ENCODE results near the gene VSIG10L2. TPM values are rescaled to one million over a fixed set of nuclear protein-coding genes. Genes with fewer than 3 reads are reported as not detected.

VSIG10L2 gene
- total RNA-seq, 1 donor, result not detected

GRCh38 chr11:125950696-125951651 is 5.1 kb downstream of the VSIG10L2 start:
- TF ChIP-seq, protein P1, sequence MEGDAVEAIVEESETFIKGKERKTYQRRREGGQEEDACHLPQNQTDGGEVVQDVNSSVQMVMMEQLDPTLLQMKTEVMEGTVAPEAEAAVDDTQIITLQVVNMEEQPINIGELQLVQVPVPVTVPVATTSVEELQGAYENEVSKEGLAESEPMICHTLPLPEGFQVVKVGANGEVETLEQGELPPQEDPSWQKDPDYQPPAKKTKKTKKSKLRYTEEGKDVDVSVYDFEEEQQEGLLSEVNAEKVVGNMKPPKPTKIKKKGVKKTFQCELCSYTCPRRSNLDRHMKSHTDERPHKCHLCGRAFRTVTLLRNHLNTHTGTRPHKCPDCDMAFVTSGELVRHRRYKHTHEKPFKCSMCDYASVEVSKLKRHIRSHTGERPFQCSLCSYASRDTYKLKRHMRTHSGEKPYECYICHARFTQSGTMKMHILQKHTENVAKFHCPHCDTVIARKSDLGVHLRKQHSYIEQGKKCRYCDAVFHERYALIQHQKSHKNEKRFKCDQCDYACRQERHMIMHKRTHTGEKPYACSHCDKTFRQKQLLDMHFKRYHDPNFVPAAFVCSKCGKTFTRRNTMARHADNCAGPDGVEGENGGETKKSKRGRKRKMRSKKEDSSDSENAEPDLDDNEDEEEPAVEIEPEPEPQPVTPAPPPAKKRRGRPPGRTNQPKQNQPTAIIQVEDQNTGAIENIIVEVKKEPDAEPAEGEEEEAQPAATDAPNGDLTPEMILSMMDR (IDR thresholded peaks at IDR 0.05; ENCODE audit: insufficient read depth, low read length), result no peak
- no peak overlapping the region for H3K4me3 ChIP-seq (ENCODE audit: low read depth, low read length)
- DNase-seq (ENCODE audit: low read depth), result peak; percentile 88

GRCh38 chr11:125951731-125952130 is 5.9 kb downstream of the VSIG10L2 start:
- no peak for DNase-seq (ENCODE audit: low read depth)
- TF ChIP-seq, protein P1 (IDR thresholded peaks at IDR 0.05; ENCODE audit: insufficient read depth, low read length), result no peak
- no peak overlapping the region for H3K4me3 ChIP-seq (ENCODE audit: low read depth, low read length)

GRCh38 chr11:125952559-125952958 is 6.7 kb downstream of the VSIG10L2 start:
- no peak overlapping the region for H3K4me3 ChIP-seq (ENCODE audit: low read depth, low read length)
- DNase-seq (ENCODE audit: low read depth), result no peak
- TF ChIP-seq, protein P1 (IDR thresholded peaks at IDR 0.05; ENCODE audit: insufficient read depth, low read length), result no peak

DNA sequence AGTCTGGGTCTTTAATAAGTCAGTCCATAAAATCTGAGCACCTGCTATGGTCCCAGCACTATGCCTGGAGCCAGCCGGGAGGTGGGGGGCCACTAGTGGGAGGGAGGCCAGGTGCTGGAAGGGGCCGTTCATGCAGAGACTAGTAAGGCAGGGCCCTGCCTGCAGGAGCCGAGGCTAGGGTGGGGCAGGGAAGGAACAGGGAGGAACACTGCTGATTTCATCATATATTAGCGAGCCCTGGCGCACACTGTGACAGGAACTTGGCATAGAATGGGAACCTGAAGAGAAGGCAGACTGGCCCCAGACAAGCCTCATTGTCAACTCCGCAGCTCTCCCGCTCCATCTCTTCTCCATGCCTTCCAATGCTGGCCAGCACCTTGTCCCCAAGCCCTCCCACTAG is 7.1 kb downstream of the VSIG10L2 start:
- H3K4me3 ChIP-seq (ENCODE audit: low read depth, low read length), result no peak overlapping the region
- TF ChIP-seq, protein P1 (IDR thresholded peaks at IDR 0.05; ENCODE audit: insufficient read depth, low read length), result no peak
- DNase-seq (ENCODE audit: low read depth), result peak; percentile 67

- TF ChIP-seq, protein P1 (IDR thresholded peaks at IDR 0.05; ENCODE audit: insufficient read depth, low read length), result no peak
- H3K4me3 ChIP-seq (ENCODE audit: low read depth, low read length), result no peak overlapping the region
- no peak for DNase-seq (ENCODE audit: low read depth)
Measured at GRCh38 chr11:125953401-125953935, 7.6 kb downstream of the VSIG10L2 start.

GRCh38 chr11:125954123-125954944 is 8.5 kb downstream of the VSIG10L2 start:
- H3K4me3 ChIP-seq (ENCODE audit: low read depth, low read length), result no peak overlapping the region
- DNase-seq (ENCODE audit: low read depth), result no peak
- TF ChIP-seq, protein P1 (IDR thresholded peaks at IDR 0.05; ENCODE audit: insufficient read depth, low read length), result no peak
